NCI-H446 treated with DMSO at 0.1 percent for 48 hours (cell line): ENCODE data around the gene NUDT7.

Experiments used
- DNase-seq: peaks from one replicate; lab custom pipeline; 2025; lab: John Stamatoyannopoulos, UW

NUDT7 gene

DNA sequence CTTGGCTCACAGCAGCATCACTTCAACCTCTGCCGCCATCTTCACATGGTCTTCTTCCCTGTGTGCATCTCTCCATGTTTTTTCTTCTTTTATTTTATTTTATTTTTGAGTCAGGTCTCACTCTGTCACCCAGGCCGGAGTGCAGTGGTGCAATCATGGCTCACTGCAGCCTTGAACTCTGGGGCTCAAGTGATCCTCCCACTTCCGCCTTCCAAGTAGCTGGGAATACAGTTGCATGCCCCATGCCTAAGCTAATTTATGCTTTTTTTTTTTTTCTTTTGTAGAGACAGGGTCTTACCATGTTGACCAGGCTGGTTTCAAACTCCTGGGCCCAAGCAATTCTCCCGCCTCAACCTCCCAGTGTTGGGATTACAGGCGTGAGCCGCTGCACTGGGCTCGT, 1.9 kb downstream of the NUDT7 start:
- no peak for DNase-seq

DNA sequence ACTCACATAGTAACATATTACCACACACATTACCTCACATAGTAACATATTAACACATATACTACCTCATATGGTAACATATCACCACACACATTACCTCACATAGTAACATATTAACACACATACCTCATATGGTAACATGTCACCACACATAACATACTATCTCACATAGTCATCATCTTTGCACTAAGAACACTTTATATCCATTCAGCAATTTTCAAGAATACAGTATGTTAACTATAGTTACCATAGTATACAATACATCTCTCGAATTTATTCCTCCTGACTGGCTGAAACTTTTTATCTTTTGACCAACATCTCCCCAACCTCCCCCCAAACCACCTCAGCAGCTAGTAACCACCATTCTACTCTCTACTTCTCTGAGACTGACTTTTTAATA, 7.6 kb downstream of the NUDT7 start:
- no peak for DNase-seq

DNA sequence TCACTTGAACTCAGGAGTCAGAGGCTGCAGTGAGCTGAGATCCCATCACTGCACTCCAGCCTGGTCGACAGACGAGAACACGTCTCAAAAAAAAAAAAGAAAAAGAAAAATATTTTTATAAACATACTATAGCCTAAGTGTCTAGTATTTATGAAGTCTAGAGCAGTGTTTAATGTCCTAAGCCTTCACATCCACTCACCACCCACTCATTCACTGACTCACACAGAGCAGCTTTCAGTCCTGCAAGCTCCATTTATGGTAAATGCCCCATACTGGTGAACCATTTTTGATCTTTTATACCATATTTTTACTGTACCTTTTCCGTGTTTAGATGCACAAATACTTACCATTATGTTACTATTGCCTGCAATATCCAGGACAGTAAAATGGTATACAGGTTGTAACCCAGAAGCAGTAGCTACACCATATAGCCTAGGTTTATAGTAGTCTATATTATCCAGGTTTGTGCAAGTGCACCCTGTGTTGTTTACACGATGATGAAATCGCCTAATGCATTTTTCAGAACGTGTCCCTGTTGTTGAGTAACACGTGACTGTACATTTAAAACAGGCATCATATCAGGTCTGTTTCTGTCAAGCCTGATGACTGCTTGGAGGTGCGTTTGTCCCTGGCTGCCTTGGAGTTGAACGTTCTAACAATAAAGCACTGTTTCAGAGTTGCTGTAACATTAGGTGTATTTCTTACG, 10.1 kb downstream of the NUDT7 start:
- DNase-seq = no peak

DNA sequence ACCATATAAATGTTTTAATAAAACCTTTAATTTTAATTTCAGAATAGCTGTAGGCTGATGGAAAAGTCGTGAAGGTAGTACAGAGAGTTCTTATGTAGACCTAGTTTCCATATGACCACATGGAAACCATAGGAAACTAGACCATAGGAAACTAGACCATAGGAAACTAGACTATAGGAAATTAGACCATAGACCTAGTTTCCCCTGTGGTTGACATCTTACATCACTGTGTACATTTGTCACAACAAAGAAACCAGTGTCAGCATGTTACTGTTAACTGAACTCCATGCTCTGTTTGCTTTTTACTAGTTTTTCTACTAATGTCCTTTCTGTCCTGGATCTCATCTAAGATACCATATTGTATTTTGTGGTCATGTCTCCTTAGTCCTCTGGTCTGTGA, 14.6 kb downstream of the NUDT7 start:
- DNase-seq = no peak

DNA sequence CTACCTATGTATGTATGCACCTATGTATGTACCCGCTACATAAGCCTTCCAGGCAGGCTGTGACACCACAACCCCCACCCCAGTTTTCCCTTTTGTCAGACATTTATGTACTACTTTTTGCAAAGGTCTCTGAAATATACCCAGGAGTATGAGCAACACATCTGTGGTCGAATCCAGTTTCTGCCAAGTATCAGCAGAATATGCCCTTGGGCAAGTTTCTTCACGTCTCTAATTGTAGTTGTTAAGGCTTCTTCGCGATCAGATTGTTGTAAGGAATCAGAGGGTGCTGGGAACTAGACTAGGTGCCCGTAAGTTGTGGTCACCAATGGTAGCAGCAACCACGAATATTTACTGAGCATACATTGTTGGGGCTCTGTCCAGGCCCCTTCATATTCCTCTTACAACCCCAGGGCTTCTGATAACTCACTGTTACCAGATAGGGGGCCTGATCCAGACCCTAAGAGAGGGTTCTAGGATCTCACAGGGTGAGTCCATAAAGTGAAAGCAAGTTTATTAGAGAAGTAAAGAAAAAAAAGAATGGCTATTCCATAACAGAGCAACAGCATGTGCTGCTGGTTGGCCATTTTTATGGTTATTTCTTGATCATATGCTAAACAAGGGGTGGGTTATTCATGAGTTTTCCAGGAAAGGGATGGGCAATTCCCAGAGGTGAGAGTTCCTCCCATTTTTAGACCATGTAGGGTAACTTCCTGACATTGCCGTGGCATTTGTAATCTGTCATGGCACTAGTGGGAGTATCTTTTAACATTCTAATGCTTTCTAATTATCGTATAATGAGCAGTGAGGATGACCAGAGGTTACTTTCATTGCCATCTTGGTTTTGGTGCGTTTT, 16.6 kb downstream of the NUDT7 start:
- DNase-seq = no peak

DNA sequence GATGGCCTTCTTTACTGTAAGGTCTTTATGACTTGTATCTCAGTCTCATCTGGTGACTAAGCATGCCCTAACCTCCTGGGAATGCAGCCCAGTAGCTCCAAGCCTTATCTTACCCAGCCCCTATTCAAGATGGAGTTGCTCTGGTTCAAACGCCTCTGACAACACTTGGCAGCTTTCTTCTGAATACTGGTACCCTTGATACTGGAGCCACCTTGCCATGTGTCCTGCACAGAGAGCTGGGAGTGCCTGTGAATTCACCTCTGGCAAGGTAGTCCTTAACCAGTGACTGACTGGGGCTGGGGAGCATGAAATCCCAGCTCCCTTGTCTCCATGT, 17.2 kb downstream of the NUDT7 start:
- no peak for DNase-seq

DNA sequence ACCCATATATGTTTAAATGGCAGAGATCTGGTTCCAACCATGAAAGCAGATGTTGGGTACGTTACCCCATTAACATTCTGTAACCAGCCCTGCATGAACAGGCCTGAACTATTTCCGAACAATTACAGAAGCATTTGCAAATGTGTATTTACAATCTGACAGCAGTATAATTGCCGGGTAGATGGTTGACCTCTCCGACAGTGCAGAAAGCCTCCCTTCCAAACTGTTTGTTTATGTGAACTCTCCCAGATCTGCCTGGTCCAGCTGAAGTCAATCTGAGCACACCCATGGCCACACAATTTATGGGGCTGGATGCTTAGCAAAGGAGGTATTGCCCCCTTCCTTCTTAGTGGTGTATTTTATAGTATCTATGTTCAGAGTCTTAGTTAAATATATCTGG, 21.8 kb downstream of the NUDT7 start:
- DNase-seq = no peak

DNA sequence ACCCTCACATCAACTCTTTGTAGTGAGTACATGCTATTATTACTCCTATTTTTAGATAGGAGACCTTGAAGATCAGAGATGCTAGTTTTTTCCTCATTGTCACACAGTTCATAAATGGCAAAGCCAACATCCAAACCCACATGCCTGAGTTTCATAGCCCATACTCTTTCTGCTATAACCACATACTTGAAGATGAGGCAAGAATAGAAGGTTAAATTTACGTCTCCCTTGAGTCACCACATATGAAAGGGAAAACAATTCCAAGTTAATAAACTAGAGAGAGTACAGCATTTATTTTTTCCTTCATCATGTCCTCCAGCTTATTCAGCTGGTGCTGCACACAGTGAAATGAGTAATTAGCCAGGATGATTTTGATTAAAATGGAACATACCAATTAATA, 23.7 kb downstream of the NUDT7 start:
- DNase-seq = no peak

DNA sequence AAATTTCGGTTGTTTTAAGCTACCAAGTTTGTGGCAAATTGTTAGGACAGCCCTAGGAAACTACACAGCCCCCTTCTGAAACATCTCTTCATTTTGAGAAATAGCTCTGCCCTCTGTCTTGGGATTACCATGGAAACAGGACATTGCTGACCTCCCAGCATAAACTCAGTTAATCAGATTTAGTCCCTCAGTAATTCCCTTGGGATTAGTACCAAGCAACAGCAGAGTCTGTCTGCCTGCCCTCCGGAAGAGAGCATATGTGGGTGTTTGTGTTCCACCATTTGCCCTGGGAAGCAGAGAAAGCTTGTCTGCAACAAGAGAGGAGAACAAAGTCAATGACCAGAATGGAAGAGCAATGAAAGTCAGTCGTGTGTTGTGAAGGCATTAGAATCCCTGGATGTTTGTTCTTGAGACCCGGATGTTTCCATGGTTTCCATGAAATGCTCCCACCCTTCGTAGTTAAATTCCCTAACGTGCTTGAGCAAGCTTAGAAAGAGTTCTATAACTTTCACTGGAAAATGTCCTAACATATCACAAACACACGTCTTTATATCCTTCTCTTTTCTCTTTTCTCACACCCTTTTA, 26.2 kb downstream of the NUDT7 start:
- no peak for DNase-seq

DNA sequence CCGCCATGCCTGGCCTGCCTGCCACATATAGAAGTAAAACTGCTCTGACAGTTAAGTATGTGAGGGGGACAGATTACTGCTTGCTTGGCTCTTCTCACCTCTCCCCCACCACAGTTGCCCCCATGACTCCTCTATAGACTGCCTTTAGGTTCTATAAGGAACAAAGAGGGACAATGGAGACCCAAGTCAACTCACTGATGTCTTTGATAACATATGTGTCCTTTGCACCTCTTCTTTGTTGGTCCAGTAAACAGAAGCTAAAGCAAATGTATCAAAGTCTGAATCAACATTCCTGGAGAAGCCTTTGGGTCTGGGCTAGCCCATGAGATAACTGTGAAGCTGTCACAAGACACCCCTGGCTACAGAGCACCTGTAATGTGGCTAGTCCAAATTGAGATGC, 27.1 kb downstream of the NUDT7 start:
- DNase-seq = no peak

DNA sequence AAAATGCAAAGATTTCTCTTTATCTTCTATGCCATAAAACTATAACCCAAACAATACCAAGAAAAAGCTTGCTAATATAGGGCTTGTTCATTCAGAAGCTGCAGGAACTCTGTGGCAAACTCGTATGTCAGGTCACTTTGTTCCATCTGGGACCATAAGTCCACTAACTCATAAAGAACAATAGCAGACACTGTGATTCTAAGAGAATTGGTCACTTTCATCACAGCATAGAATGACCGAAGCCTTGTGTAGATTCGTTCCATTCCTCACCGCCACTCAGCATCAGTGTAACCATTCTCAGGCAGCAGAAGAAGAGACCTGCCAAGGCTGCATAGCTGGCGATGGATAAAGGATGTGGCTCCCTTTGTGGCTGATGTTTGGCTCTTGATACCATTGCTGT, 35.7 kb downstream of the NUDT7 start:
- no peak for DNase-seq

DNA sequence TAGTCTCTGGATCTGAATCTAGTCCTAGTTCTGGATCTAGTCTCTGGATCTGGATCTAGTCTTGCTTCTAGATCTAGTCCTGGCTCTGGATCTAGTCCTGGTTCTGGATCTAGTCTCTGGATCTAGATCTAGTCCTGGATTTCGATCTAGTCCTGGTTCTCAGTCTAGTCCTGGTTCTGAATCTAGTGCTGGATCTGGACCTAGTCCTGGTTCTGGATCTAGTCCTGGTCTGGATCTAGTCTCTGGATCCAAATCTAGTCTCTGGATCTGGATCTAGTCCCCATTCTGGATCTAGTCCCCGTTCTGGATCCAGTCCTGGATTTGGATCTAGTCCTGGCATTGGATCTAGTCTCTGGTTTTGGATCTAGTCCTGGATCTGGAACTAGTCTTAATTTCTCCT, 36.2 kb downstream of the NUDT7 start:
- no peak for DNase-seq

DNA sequence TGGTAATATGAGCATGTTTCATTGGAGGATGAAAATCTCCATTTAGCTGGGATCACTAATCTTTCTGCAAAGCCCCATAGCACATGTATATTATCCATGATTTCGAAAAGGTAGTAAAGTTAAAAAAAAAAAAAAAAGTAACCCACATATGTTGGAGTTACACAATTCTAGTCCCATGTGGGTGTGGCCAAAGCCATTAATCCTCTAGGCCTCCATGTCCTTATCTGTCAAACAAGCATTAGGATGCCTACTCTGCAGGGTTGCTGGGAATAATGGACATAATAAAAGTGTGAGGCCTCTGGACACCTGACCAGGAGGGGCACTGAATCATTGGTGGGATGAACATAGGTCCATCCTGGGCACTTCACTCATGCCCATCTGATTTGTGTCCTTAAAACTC, 36.9 kb downstream of the NUDT7 start:
- DNase-seq = no peak

DNA sequence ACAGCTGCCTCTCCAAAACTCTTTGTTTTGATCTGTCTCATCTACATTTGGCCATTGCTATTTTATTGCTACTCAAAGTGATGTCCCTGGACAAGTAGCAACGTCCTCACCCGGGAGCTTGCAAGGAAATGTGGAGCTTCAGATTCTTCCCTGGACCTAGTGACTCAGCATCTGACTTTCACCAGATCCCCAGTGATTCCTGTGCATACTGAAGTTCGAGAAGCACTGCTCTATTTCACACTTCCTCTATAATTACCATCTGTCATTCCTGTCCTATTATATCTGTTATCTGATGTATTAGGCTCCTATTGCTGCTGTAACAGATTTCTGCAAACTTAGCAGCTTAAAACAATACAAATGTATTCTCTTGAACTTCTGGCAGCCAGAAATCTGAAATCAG, 37.5 kb downstream of the NUDT7 start:
- no peak for DNase-seq

DNA sequence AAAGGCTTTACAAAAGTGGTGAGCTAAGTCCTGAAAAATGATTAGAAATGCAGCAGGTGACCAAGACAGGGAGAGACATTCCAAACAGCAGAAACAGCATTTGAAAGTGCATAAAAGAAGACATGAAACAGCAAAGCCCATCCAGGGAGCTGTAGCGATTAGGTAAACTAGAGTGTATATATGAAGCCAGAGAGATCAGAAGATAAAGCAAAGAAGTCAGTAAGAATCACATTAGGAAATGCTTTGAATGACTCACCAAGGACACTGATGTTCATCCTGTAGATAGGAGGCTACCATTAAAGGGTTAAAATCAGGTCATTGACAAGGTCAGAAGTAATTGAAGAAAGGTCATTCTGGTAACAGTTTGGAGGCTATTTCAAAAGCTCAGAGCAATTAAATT, 38.5 kb downstream of the NUDT7 start:
- DNase-seq = no peak

DNA sequence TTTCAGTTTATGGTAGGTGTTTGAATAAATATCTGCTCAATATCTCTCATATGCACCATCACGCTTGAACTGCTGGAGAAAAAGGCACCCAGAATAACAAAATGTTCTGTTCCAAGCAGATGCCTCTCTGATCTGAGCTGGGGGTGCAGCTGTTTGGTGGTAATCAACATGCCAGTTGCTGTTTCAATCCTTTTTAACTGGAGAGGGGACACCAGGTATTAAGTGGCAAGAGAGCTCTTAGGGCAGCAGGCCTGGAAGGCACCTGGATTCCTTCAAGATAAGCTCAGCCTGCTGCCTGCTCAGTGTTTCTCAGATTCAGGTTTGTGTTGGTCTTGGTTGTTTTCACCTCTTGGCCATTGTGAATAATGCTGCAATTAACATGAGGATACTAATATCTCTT, 38.9 kb downstream of the NUDT7 start:
- DNase-seq = no peak

DNA sequence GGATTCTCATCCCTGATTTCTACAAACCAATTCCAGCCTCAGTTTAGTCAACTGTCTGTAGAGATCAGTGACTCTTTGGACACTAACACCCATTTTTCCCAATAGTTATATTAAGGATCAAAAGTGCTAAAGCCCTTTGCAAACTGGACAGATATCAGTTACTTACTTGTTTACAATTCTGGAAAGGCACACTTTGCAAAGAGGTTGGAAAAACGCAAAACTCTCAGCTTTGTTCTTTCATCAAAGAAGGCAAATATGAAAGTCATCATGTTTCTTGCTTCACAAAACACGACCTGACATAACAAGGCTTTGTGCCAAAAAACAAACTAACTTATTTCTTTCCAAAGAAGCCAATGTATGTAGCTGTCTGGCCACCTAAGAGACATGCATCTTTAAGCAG, 39.9 kb downstream of the NUDT7 start:
- no peak for DNase-seq

DNA sequence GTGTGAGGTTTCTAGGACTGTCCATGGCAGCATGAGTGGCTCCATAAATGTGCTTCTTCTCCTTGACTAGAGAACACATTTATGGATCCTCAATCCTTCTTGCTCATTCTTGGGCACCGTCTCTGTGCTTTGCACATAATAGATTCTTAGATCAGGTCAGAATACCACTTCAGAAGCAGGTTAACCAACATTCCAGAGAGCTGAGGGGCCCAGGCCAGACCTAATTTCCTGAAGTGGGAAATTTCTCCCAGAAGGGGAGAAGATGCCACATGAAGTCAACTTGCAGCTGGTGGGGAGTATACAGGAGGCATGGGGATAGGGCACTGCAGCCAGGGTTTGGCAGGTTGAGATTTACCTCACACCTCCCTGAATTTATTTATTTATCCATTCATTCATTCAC, 41.7 kb downstream of the NUDT7 start:
- no peak for DNase-seq

DNA sequence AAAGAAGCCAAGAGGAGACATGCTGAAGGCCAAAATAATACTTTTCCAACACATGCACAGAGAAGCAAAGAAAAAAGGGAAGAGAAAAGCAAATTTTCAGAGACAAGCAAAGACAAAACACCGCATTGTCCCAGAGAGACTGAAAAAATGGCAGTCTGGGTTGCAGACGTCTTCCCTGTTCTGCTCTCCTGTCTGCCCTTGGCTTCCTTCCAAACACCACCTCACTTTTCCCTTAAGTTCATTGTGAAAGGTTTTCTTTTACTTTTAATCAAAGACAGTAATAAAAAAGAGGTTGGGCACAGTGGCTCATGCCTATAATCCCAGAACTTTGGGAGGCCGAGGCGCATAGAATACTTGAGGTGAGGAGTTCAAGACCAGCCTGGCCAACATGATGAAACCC, 44.9 kb downstream of the NUDT7 start:
- no peak for DNase-seq

DNA sequence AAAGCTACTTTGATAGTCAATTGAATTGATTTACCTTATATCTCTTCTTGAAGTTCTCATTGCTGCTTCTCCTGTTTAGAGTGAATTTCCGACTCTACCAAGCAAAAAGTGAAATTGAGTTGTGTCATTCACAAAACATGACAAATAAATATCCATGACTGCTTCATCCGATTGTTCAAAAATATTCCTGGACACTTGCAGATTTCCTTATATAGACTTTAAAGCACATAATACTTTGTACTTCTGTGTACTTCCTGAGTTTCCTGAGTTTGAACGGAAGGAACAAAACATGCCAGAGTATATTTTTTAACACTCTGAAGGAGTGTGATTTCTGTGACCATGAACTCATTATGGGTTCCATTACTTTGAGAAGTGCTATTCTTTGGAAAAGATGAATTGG, 45.5 kb downstream of the NUDT7 start:
- no peak for DNase-seq

DNA sequence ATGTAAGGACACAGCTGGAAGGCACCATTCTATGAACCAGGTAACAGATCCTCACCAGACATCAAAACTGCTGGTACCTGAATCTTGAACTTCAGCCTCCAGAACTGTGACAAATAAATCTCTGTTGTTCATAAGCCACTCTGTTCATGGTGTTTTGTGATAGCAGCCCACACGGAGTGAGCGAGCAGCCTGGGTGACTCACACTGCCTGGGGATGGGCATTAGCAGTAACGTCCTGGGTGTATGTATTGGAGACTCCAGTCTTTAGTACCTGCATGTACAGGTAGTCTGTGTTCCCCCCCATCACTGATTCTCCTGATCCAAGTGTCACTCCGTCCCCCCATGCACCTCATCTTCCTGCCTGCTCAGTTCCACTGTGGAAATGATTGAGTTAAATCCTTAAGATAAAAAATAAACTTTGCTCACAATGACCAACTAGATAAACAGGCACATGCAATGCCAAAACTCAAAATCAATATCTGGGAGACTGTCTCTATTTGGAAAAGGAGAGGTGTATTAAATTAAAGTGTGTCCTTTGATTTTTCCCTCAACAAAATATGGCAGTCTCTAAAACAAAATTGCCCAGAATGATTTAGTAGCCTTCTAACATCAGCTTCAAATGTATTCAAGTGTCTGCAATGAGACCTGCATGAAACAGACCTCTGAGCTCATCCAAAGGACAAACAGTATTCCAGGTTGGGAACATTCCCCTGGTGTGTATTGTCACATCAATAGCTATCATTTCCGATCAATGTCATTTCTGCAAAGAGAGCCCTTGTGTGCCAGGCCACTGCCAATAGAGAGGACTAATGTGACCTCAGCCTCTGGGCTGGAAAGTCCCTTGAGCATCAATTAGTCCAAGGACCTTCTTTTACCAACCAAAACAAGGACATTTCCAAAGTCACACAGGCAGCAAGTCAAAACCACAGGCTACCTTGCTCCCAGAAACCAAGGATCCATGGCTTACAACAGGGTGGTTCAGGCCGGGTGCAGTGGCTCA, 53.9 kb downstream of the NUDT7 start:
- DNase-seq = no peak

DNA sequence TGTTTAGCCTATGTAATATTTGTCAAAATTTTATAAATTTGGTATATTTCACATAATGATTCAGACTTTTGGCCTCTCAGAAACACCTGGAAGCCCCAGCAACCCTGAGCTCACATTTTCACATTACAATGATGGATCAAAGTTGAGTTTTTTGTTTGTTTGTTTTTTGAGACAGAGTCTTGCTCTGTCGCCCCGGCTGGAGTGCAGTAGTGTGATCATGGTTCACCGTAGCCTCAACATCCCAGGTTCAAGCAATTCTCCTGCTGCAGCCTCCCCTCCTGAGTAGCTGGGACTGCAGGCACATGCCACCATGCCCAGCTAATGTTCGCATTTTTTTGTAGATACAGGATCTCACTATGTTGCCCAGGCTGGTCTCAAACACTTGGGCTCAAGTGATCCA, 55.4 kb downstream of the NUDT7 start:
- DNase-seq = no peak
